Upper lobe of left lung (tissue), 4 donors: ENCODE results near the gene PTPRN2.

Experiments
- CTCF ChIP-seq, 6 experiments: fragments of 450-650 bp in 4 of 6; fragments of 200-600 bp in 2 of 6; sonication (generic) in 2 of 6; IDR thresholded peaks; one replicate each; pipeline ENCODE4 v1.5.1; 2016 to 2019; ENCODE audit warnings: antibody characterized with exemption in 6 of 6
- POLR2A ChIP-seq, 4 donors: fragments of 450-650 bp; IDR thresholded peaks; one replicate each; pipeline ENCODE4 v1.5.1; 2016 to 2017; ENCODE audit warnings: antibody characterized with exemption in 4 of 4, mild to moderate bottlenecking in 2 of 4

- TF ChIP-seq CTCF (IDR thresholded peaks at IDR 0.05) (no peak), POLR2A (IDR thresholded peaks at IDR 0.05) (no peak)
These were observed 485.7 kb downstream of the PTPRN2 start for GRCh38 chr7:158101821-158102450.
